ENCODE data around the gene PSMF1.
A peak's percentile ranks its signal among the peaks of the same experiment; 100 is the strongest.

PSMF1 gene

GRCh38 chr20:1180949-1181348 lies 62.5 kb downstream of the PSMF1 start:
- H3K4me3 ChIP-seq (ENCODE audit: severe bottlenecking), result no peak overlapping the region
- H3K27ac ChIP-seq (ENCODE audit: poor library complexity, severe bottlenecking), result no peak overlapping the region
- no peak for ATAC-seq (ENCODE audit: low read depth)
- H3K4me1 ChIP-seq (ENCODE audit: insufficient read depth, poor library complexity, severe bottlenecking), result no peaks in the 10 kb centered on the region
- peaks cover 25% of the 10 kb centered on the region for H3K27me3 ChIP-seq (ENCODE audit: insufficient read depth, poor library complexity, severe bottlenecking)
- H3K9me3 ChIP-seq (ENCODE audit: severe bottlenecking), result no peaks in the 10 kb centered on the region
- DNase-seq (ENCODE audit: low spot score), result no peak
- H3K36me3 ChIP-seq (ENCODE audit: low read depth), result no peaks in the 10 kb centered on the region
- no peak for TF ChIP-seq CTCF (IDR thresholded peaks at IDR 0.05; ENCODE audit: poor library complexity, severe bottlenecking)

- DNase-seq (ENCODE audit: low spot score) (no peak), ATAC-seq (ENCODE audit: low read depth) (no peak)
- H3K4me1 ChIP-seq (ENCODE audit: insufficient read depth, poor library complexity, severe bottlenecking), result no peaks in the 10 kb centered on the region
- no peak overlapping the region for H3K4me3 ChIP-seq (ENCODE audit: severe bottlenecking)
- no peaks in the 10 kb centered on the region for H3K36me3 ChIP-seq (ENCODE audit: low read depth)
- H3K27ac ChIP-seq (ENCODE audit: poor library complexity, severe bottlenecking), result no peak overlapping the region
- no peak for TF ChIP-seq CTCF (IDR thresholded peaks at IDR 0.05; ENCODE audit: poor library complexity, severe bottlenecking)
- no peaks in the 10 kb centered on the region for H3K9me3 ChIP-seq (ENCODE audit: severe bottlenecking)
- peaks cover 28% of the 10 kb centered on the region for H3K27me3 ChIP-seq (ENCODE audit: insufficient read depth, poor library complexity, severe bottlenecking)
These were observed 63.7 kb downstream of the PSMF1 start for GRCh38 chr20:1182106-1182505.

- Histone ChIP-seq H3K27me3 (ENCODE audit: insufficient read depth, poor library complexity, severe bottlenecking) (peaks cover 33% of the 10 kb centered on the region), H3K4me3 (ENCODE audit: severe bottlenecking) (no peak overlapping the region), H3K4me1 (ENCODE audit: insufficient read depth, poor library complexity, severe bottlenecking) (no peaks in the 10 kb centered on the region), H3K27ac (ENCODE audit: poor library complexity, severe bottlenecking) (no peak overlapping the region), H3K36me3 (ENCODE audit: low read depth) (no peaks in the 10 kb centered on the region), H3K9me3 (ENCODE audit: severe bottlenecking) (no peaks in the 10 kb centered on the region)
- no peak for DNase-seq (ENCODE audit: low spot score)
- TF ChIP-seq CTCF (IDR thresholded peaks at IDR 0.05; ENCODE audit: poor library complexity, severe bottlenecking), result no peak
- no peak for ATAC-seq (ENCODE audit: low read depth)
These were observed 64.8 kb downstream of the PSMF1 start for GRCh38 chr20:1183153-1183552.

DNA sequence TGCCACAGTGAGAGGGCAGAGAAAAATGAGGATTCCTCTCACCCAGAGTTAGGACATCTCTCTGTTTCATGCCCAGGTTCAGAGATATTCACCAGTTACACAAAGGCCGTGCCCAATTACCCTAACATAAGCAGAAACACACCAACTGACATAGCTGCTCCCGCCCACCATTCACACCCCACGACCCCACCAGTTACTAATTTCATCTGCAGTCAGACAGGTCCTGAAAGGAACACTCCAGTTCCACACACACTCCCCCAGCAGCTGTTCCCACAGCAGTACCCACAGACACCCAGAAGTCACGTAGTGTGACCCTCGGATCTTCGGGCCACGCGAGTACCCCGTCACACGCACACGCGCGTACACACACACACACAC lies 65.8 kb downstream of the PSMF1 start:
- Histone ChIP-seq H3K36me3 (ENCODE audit: low read depth) (no peaks in the 10 kb centered on the region), H3K4me1 (ENCODE audit: insufficient read depth, poor library complexity, severe bottlenecking) (no peaks in the 10 kb centered on the region), H3K27me3 (ENCODE audit: insufficient read depth, poor library complexity, severe bottlenecking) (peaks cover 35% of the 10 kb centered on the region), H3K9me3 (ENCODE audit: severe bottlenecking) (no peaks in the 10 kb centered on the region), H3K4me3 (ENCODE audit: severe bottlenecking) (no peak overlapping the region), H3K27ac (ENCODE audit: poor library complexity, severe bottlenecking) (no peak overlapping the region)
- no peak for TF ChIP-seq CTCF (IDR thresholded peaks at IDR 0.05; ENCODE audit: poor library complexity, severe bottlenecking)
- DNase-seq (ENCODE audit: low spot score), result no peak
- no peak for ATAC-seq (ENCODE audit: low read depth)

DNA sequence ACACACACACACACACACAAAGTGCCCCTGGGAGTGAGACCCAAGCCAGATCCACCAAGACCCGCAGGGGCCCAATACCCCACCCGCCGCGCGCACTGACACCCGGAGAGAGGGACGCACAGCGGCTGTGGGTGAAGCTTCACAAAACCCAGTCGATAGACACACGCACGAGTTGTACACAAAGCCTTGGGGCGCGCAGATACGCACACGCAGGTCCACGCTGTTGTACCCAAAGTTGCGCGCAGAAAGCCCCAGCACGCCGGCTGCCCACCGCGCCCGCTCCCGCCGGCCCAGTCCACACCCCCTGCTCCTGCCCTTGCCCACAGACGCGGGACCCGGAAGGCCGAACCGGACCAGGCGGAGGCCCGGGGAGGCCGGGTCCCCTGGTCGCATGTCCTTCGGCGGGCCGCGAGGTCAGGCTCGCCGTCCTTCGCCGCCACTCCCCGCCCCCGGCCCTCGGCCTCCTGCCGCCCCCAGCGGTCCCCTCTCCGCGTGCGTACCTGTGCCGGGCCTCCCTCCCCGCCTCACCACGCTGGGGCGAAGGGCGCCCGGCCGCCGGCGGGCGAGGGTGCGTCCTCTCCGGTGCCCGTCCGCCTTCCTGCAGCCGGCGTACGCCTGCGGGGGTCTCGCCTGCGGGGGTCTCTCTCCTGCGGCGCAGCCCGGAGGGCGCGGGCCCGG lies 66.4 kb downstream of the PSMF1 start, which contains the start of gene TMEM74B:
TSS of gene TMEM74B (minus strand) at position 344 of the 678 bp plus-strand sequence. CDS start 1,180 bp downstream, outside the sequence.
- H3K27me3 ChIP-seq (ENCODE audit: insufficient read depth, poor library complexity, severe bottlenecking), result peaks cover 36% of the 10 kb centered on the region
- ATAC-seq (ENCODE audit: low read depth) (peak; percentile 26), DNase-seq (ENCODE audit: low spot score) (no peak)
- H3K4me1 ChIP-seq (ENCODE audit: insufficient read depth, poor library complexity, severe bottlenecking), result no peaks in the 10 kb centered on the region
- H3K4me3 ChIP-seq (ENCODE audit: severe bottlenecking), result peak within 1 kb of the TSS; percentile 26
- no peaks in the 10 kb centered on the region for H3K9me3 ChIP-seq (ENCODE audit: severe bottlenecking)
- no peaks in the 10 kb centered on the region for H3K36me3 ChIP-seq (ENCODE audit: low read depth)
- no peak for TF ChIP-seq CTCF (IDR thresholded peaks at IDR 0.05; ENCODE audit: poor library complexity, severe bottlenecking)
- no peak within 1 kb of the TSS for H3K27ac ChIP-seq (ENCODE audit: poor library complexity, severe bottlenecking)
